Endothelial cell of umbilical vein (primary cell): ENCODE data around the gene TSPAN18. TPM values are rescaled to one million over a fixed set of nuclear protein-coding genes. Genes with fewer than 3 reads are reported as not detected.

Experiments used
- BruUV-seq: library from RNA; stranded (reverse); fragments of 400-500 nt; replicated peaks from 2 replicates; lab custom pipeline; 2021; lab: Mats Ljungman, UMichigan
- CTCF ChIA-PET: fragments of 300-600, 350-600 bp; sonication (Branson Sonifier 250); formaldehyde crosslinking; loops from one replicate; lab custom pipeline; 2021; ENCODE audit warnings: antibody characterized with exemption, inconsistent platforms; lab: Charles Lee
- POLR2A ChIA-PET: fragments of 300-600, 350-600 bp; sonication (Branson Sonifier 250); formaldehyde crosslinking; loops from one replicate; lab custom pipeline; 2021; ENCODE audit warnings: antibody characterized with exemption, inconsistent platforms; lab: Charles Lee
- DNase-seq: peaks from one replicate; pipeline ENCODE4 v3.0.0-alpha.2; 2011; ENCODE audit warnings: low read depth, low spot score
- FAIRE-seq: peaks from 2 replicates; lab custom pipeline; 2011; peaks lifted over from hg19 to GRCh38; lab: Jason Lieb, UNC
- H2AFZ ChIP-seq: 2 replicates; pipeline ENCODE4 v1.6.0; 2012; ENCODE audit warnings: low read depth, low read length, control low read depth, inconsistent platforms
- H3K27ac ChIP-seq: 2 replicates; pipeline ENCODE4 v1.5.1; 2011; ENCODE audit warnings: low read depth, mild to moderate bottlenecking, control low read depth, low read length, moderate library complexity; ENCODE audit not compliant: insufficient read depth
- H3K27me3 ChIP-seq, 2 experiments: 2 replicates each; pipeline versions ENCODE4 v1.6.0 to v1.6.1; 2011; ENCODE audit warnings: low read length in 2 of 2, mixed read lengths in 1 of 2; ENCODE audit not compliant: control insufficient read depth in 2 of 2, insufficient read depth in 2 of 2
- H3K36me3 ChIP-seq, 2 experiments: 2 replicates in 1 of 2; 3 replicates in 1 of 2; pipeline ENCODE4 v1.5.1; 2011; ENCODE audit warnings: low read length in 2 of 2, mild to moderate bottlenecking in 1 of 2, moderate library complexity in 1 of 2; ENCODE audit not compliant: control insufficient read depth in 2 of 2, insufficient read depth in 2 of 2; ENCODE audit errors: extremely low read depth in 1 of 2
- H3K4me1 ChIP-seq: 3 replicates; pipeline ENCODE4 v1.5.1; 2011; ENCODE audit warnings: mild to moderate bottlenecking, low read length; ENCODE audit not compliant: control insufficient read depth, insufficient read depth; ENCODE audit errors: extremely low read depth
- H3K4me2 ChIP-seq: 2 replicates; pipeline ENCODE4 v1.6.1; 2011; ENCODE audit warnings: low read length, control low read depth, mixed read lengths; ENCODE audit not compliant: insufficient read depth
- H3K4me3 ChIP-seq, 3 experiments: fragments of 200-600 bp in 1 of 3; sonication (generic), shearing (Covaris generic) in 1 of 3; replicated peaks in 1 of 3; 2 replicates each; pipeline ENCODE4 v1.5.1; 2011 to 2016; ENCODE audit warnings: control low read depth in 3 of 3, low read length in 3 of 3, mild to moderate bottlenecking in 2 of 3, inconsistent platforms in 1 of 3, low read depth in 1 of 3, moderate library complexity in 1 of 3; ENCODE audit not compliant: insufficient read depth in 1 of 3
- H3K79me2 ChIP-seq: 2 replicates; pipeline ENCODE4 v1.6.0; 2012; ENCODE audit warnings: low read length, inconsistent platforms; ENCODE audit not compliant: control insufficient read depth, insufficient read depth
- H3K9ac ChIP-seq: replicated peaks from 2 replicates; pipeline ENCODE3; 2011; ENCODE audit warnings: low read length, control low read depth; ENCODE audit not compliant: insufficient read depth; ENCODE audit errors: extremely low read depth
- H3K9me1 ChIP-seq: replicated peaks from 3 replicates; pipeline ENCODE4 v1.6.0; 2011; ENCODE audit warnings: mild to moderate bottlenecking, low read length; ENCODE audit not compliant: control insufficient read depth, insufficient read depth; ENCODE audit errors: extremely low read depth
- H3K9me3 ChIP-seq: replicated peaks from 2 replicates; pipeline ENCODE4 v1.5.1; 2012; ENCODE audit warnings: low read length, inconsistent platforms; ENCODE audit not compliant: control insufficient read depth, insufficient read depth
- H4K20me1 ChIP-seq: replicated peaks from 2 replicates; pipeline ENCODE3; 2011; ENCODE audit warnings: mild to moderate bottlenecking, low read length; ENCODE audit not compliant: control insufficient read depth, insufficient read depth; ENCODE audit errors: extremely low read depth
- EZH2 ChIP-seq: IDR thresholded peaks from 2 replicates; pipeline ENCODE4 v1.6.1; 2012; ENCODE audit warnings: borderline replicate concordance, low read depth, mild to moderate bottlenecking, moderate library complexity, low read length, inconsistent platforms; ENCODE audit not compliant: severe bottlenecking
- FOS ChIP-seq: IDR thresholded peaks from 2 replicates; pipeline ENCODE4 v1.6.1; 2011; ENCODE audit warnings: mild to moderate bottlenecking, low read length, moderate library complexity, borderline replicate concordance; ENCODE audit not compliant: insufficient read depth
- GATA2 ChIP-seq: IDR thresholded peaks from 2 replicates; pipeline ENCODE4 v1.7.0; 2011; ENCODE audit warnings: low read depth, mild to moderate bottlenecking, moderate library complexity, mixed read lengths, low read length; ENCODE audit not compliant: insufficient read length, insufficient read depth
- JUN ChIP-seq: IDR thresholded peaks from 2 replicates; pipeline ENCODE4 v1.6.1; 2011; ENCODE audit warnings: borderline replicate concordance, low read depth; ENCODE audit not compliant: insufficient read length, insufficient read depth
- MAX ChIP-seq: IDR thresholded peaks from 2 replicates; pipeline ENCODE4 v1.6.1; 2011; ENCODE audit not compliant: insufficient read depth, insufficient read length
- MYC ChIP-seq: IDR thresholded peaks from one replicate; pipeline ENCODE4 v1.6.1; 2011; ENCODE audit warnings: mild to moderate bottlenecking, low read depth, low read length
- POLR2A ChIP-seq: IDR thresholded peaks from 2 replicates; pipeline ENCODE4 v1.6.1; 2012; ENCODE audit warnings: low read depth, mild to moderate bottlenecking, control low read depth, low read length
- POLR2AphosphoS5 ChIP-seq: IDR thresholded peaks from 2 replicates; pipeline ENCODE4 v1.6.1; 2012; ENCODE audit warnings: low read depth, mild to moderate bottlenecking, control low read depth, low read length, moderate library complexity; ENCODE audit not compliant: insufficient read depth
- dilution Hi-C: fragments of 300-500 bp; cut with MboI; formaldehyde crosslinking; loops from one replicate; pipeline ENCODE4 v1.15.0; 2019; ENCODE audit warnings: low sequenced_read_pairs; ENCODE audit not compliant: extremely low pct_ligation_motif_present
- intact Hi-C: fragments of 100-400 bp; cut with micrococcal nuclease; formaldehyde crosslinking; loops from one replicate; pipeline ENCODE4 v1.10.0; 2022
- polyA plus RNA-seq, 4 experiments: library from polyadenylated mRNA; depleted of rRNA in 3 of 4; stranded (reverse) in 3 of 4; unstranded in 1 of 4; fragments of >200 nt; gene quantifications; 2 replicates each; pipeline versions ENCODE4 v1.2.1 to v1.2.3, GENCODE V29; 2011 to 2012; ENCODE audit warnings: missing spikeins in 1 of 4
- total RNA-seq: library from RNA; stranded (reverse); gene quantifications from 2 replicates; pipeline ENCODE4 v1.2.3, GENCODE V29; 2021
- TF ChIP-seq, protein P1 (sequence below), 2 donors: IDR thresholded peaks; 1 replicate in 1 of 2; 2 replicates in 1 of 2; pipeline ENCODE4 v1.5.1; 2011; ENCODE audit warnings: low read length in 2 of 2, mild to moderate bottlenecking in 2 of 2, moderate library complexity in 2 of 2, control low read depth in 1 of 2, inconsistent platforms in 1 of 2, low read depth in 1 of 2; ENCODE audit not compliant: insufficient read depth in 1 of 2; ENCODE audit errors: extremely low read depth in 1 of 2

Gene TSPAN18
- total and polyA plus RNA-seq, 2 donors (not counting 3 experiments of a cell fraction or from before 2014, with no cell fraction given) = 32.2 to 118 TPM

- H3K9me3 ChIP-seq = no peaks in the 10 kb centered on the region
- ChIA-PET POLR2A (no interaction called here), CTCF (interaction anchor here (0.9 to 1.7 kb wide), 4 partner anchors 15 to 130 kb away, joined by 3 to 6 read pairs (median 4); no protein-coding TSS in a partner anchor)
- no peak for DNase-seq
- H3K9me1 ChIP-seq = no peaks in the 10 kb centered on the region
- H4K20me1 ChIP-seq = no peaks in the 10 kb centered on the region
- no peak overlapping the region for H3K4me3 ChIP-seq
- H3K4me1 ChIP-seq = no peaks in the 10 kb centered on the region
- no peak overlapping the region for H3K4me2 ChIP-seq
- H2AFZ ChIP-seq = no peak overlapping the region
- no peak overlapping the region for H3K9ac ChIP-seq
- dilution Hi-C loops (no loop called here), intact Hi-C loops (no loop called here)
- BruUV-seq = no TSS peak
- no peak for FAIRE-seq
- H3K36me3 ChIP-seq = peaks cover 0 to 2% of the 10 kb centered on the region in 2 experiments
- H3K79me2 ChIP-seq = no peaks in the 10 kb centered on the region
- no peaks in the 10 kb centered on the region for H3K27me3 ChIP-seq
- H3K27ac ChIP-seq = no peak overlapping the region
- TF ChIP-seq, protein P1, sequence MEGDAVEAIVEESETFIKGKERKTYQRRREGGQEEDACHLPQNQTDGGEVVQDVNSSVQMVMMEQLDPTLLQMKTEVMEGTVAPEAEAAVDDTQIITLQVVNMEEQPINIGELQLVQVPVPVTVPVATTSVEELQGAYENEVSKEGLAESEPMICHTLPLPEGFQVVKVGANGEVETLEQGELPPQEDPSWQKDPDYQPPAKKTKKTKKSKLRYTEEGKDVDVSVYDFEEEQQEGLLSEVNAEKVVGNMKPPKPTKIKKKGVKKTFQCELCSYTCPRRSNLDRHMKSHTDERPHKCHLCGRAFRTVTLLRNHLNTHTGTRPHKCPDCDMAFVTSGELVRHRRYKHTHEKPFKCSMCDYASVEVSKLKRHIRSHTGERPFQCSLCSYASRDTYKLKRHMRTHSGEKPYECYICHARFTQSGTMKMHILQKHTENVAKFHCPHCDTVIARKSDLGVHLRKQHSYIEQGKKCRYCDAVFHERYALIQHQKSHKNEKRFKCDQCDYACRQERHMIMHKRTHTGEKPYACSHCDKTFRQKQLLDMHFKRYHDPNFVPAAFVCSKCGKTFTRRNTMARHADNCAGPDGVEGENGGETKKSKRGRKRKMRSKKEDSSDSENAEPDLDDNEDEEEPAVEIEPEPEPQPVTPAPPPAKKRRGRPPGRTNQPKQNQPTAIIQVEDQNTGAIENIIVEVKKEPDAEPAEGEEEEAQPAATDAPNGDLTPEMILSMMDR (IDR thresholded peaks at IDR 0.05; ENCODE audit: extremely low read depth in 1 of 2, insufficient read depth in 1 of 2, low read depth in 1 of 2, low read length in 2 of 2) = no peak
- TF ChIP-seq FOS (no peak), POLR2AphosphoS5 (no peak), MAX (no peak), EZH2 (no peak), GATA2 (no peak), MYC (no peak), JUN (no peak), POLR2A (no peak)
These were observed 54.3 kb downstream of the TSPAN18 start for GRCh38 chr11:44780940-44781631.
